Fibroblast of gingiva (primary cell): ENCODE measurements around the gene VPS41.
"Not testable (repeated sequence)": the region's sequence is repeated elsewhere in the genome, so short reads cannot be mapped to it uniquely, and the experiment has no call there.

ENCODE experiments used
- DNase-seq: peaks from one replicate; pipeline ENCODE4 v3.0.0-alpha.2; 2011; ENCODE audit warnings: low read depth

The VPS41 gene

GRCh38 chr7:38908759-38909335 is at the start of gene VPS41:
Gene VPS41 (minus strand): TSS chr7:38909191. CDS start chr7:38909174, 17 bp downstream.
- peak; percentile 59 for DNase-seq

- no peak for DNase-seq
Measured at GRCh38 chr7:38955892-38956291, 46.9 kb upstream of the VPS41 start.

- no peak for DNase-seq
Measured at GRCh38 chr7:38953971-38954370, 45.0 kb upstream of the VPS41 start.

- DNase-seq: no peak
Measured at GRCh38 chr7:38953227-38953626, 44.2 kb upstream of the VPS41 start.

GRCh38 chr7:38951213-38951612 is 42.2 kb upstream of the VPS41 start:
- DNase-seq: no peak

- DNase-seq: peak; percentile 18
Measured at GRCh38 chr7:38950309-38950708, 41.3 kb upstream of the VPS41 start.

GRCh38 chr7:38947541-38947940 is 38.5 kb upstream of the VPS41 start:
- DNase-seq: not testable (repeated sequence)

- DNase-seq: no peak
Measured at GRCh38 chr7:38942431-38943051, 33.5 kb upstream of the VPS41 start.

- no peak for DNase-seq
Measured at GRCh38 chr7:38940774-38941173, 31.8 kb upstream of the VPS41 start.

GRCh38 chr7:38938589-38938988 is 29.6 kb upstream of the VPS41 start:
- no peak for DNase-seq

GRCh38 chr7:38938001-38938485 is 29.1 kb upstream of the VPS41 start:
- DNase-seq: peak; percentile 28

GRCh38 chr7:38936641-38937040 is 27.6 kb upstream of the VPS41 start:
- no peak for DNase-seq

GRCh38 chr7:38934536-38934935 is 25.5 kb upstream of the VPS41 start:
- no peak for DNase-seq

GRCh38 chr7:38934051-38934450 is 25.1 kb upstream of the VPS41 start:
- DNase-seq: no peak

- DNase-seq: peak; percentile 37
Measured at GRCh38 chr7:38932509-38933168, 23.6 kb upstream of the VPS41 start.

- no peak for DNase-seq
Measured at GRCh38 chr7:38929460-38930171, 20.6 kb upstream of the VPS41 start.

GRCh38 chr7:38928506-38928905 is 19.5 kb upstream of the VPS41 start:
- no peak for DNase-seq

GRCh38 chr7:38927751-38928150 is 18.8 kb upstream of the VPS41 start:
- no peak for DNase-seq

GRCh38 chr7:38920731-38921130 is 11.7 kb upstream of the VPS41 start:
- no peak for DNase-seq

GRCh38 chr7:38916396-38916795 is 7.4 kb upstream of the VPS41 start:
- DNase-seq: no peak

- no peak for DNase-seq
Measured at GRCh38 chr7:38909870-38910269, 879 bp upstream of the VPS41 start.

- DNase-seq: no peak
Measured at GRCh38 chr7:38907766-38908165, 1.2 kb downstream of the VPS41 start.

- no peak for DNase-seq
Measured at GRCh38 chr7:38907066-38907465, 1.9 kb downstream of the VPS41 start.
